GM19035 (cell line): ENCODE measurements around the gene BABAM2.

Experiments
- ATAC-seq: cut with Tn5 transposase; IDR thresholded peaks from one replicate; pipeline ENCODE4 v1.9.1; 2021; ENCODE audit not compliant: unreplicated experiment

BABAM2 gene

DNA sequence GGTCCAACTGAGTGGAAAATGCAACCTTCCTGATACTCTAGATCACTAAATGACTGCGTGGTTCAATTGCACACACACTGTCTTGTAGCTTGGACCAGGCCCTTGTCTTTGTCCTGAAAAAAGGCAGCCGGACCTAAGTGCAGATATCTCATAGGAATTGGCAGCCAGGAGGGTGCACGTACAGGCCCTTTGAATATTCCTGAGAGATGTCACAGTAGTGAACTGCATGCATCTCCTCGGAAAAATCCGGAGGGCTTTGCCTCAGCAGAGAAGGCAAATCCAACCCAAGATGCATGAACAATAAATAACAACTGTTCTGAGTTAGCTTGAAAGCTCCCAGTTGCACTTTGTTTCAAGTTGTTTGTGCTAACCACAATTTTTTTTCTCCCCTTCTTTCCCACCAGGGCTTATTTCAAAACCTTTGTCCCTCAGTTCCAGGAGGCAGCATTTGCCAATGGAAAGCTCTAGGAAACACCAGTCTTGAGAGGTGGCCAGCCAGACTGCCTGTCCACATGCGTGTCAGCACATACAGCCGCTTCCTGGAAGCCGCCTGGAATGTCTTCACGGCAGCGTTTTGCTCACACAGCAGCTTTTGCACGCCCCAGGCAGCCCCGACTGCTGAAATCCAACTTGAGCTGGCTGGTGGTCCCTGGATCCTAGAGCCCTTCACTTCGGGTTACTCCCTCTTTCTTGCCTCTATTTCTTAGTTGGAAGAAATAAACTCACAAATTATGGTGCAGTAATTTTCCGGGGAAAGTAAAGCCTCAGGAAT is 447.7 kb downstream of the BABAM2 start:
- ATAC-seq: no peak

DNA sequence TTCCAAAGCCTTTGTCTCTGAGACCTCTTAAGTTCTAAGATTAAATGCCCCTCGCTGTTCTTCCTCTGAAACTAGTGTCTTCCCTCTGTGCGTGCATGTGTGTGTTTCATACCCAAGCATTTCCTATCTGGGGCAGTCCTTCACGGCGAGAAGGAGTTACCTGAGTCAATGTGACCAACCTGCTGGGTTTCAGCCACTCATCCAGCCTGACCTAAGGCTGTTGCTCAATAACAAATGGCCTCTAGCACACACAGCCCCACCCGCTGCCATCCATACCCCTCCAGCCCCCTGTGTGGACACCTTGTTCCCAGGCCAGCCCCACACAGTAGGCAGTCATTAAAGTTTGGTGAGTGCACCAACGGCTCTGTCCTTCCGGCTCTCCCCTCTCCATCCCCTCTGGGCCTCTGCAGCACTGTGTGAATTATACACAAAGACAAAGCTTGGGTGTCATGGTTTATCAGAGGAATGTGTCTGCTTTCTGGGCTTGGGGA is 448.3 kb downstream of the BABAM2 start:
- no peak for ATAC-seq

DNA sequence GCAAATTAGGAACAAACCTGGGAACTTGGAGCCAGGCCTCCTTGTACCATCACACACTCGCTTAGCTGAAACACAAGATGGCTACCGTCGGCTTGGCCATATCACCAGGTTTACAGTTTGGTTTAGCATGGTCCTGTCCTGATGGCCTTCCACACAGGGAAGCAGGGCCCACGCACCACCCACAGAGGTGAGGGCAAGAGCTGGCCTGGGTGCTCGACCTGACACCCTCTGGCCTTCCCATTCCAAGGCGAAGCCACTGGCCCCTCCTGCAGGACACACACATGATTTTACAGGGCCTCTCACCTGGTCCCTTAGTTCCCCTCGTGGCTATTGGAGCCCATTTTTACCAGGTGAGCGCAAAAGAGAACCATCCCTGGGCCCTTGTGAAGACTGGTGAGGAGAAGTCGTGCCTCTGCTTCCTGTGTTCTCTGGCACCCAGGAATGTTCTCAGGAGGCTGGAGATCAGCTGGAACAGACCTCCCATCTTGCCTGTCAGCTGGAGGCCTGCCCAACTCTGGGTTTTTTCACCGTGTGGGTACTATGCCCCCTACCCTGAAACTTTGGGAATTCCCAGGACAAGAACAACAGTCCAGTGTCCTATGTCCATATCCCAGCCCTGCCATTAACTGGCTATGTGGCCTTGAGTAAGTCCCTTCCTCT is 449.1 kb downstream of the BABAM2 start:
- ATAC-seq: no peak

DNA sequence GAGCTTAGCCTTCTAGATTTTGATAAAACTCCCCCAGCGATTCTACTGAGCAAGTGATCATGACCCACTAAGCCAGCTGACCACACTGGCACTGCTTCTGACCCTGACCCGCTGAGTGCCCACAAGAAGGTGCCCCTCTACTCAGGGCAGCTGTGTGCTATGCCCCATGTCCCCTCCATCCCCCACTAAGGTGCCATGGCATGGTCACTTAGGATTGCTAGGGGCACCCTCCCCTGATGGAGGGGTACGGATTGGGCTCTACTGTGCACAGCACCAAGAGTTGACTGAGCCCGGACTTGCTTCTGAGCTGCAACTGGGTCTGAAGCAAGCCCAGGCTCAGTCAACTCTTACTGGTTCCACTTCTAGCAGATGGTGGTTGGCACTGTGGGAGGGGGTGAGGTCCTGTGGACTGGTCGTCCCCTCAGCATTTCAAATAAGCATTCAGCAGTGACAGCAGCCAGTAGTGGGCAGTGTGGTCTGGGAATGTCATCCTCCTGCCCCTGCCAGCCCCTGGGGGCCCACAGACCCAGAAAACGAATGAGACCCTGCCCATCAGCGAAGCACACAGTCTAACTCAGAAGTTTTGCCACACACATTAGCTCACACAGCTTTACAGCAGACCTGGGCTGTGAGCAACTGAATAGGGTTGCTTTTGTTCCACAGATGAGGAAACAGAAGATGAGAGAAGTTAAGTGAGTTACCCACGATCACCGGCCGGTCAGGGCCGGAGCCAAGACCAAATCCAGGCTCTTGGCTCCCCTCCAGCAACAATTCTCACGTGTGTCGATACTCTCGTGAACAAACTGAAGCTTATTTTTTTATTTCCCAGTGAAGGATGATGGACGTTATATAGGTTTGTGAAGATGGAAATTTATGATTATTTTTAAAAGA is 450.0 kb downstream of the BABAM2 start:
- ATAC-seq: no peak

DNA sequence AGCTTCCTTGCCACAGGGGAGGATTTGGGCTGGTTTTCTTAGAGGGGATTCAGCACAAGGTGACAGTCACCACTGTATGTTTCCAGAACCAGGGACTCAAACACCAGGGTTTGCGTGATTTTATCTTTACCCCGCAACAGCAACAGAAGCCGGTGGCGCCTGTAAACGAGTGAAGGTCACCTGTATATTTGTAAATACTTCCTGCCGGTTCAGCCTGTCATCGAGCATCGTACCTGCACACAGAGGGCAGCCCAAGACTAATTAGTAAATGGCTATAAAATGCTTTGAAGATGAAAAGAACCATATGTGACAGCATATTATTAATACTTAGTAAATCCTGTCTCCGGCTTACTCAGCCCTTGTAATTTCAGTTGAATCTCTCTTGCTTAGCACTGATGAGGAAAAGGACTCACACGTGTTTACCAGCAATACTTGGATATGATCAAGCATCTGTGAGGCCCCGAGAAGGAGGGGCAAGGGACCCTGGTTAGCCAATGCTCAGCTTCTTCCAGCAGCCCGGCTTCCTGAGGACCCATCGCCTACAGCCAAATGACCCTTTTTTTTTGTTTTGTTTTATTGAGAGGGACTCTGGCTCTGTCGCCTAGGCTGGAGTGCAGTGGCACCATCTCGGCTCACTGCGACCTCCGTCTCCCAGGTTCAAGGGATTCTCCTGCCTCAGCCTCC is 450.8 kb downstream of the BABAM2 start:
- ATAC-seq: no peak

DNA sequence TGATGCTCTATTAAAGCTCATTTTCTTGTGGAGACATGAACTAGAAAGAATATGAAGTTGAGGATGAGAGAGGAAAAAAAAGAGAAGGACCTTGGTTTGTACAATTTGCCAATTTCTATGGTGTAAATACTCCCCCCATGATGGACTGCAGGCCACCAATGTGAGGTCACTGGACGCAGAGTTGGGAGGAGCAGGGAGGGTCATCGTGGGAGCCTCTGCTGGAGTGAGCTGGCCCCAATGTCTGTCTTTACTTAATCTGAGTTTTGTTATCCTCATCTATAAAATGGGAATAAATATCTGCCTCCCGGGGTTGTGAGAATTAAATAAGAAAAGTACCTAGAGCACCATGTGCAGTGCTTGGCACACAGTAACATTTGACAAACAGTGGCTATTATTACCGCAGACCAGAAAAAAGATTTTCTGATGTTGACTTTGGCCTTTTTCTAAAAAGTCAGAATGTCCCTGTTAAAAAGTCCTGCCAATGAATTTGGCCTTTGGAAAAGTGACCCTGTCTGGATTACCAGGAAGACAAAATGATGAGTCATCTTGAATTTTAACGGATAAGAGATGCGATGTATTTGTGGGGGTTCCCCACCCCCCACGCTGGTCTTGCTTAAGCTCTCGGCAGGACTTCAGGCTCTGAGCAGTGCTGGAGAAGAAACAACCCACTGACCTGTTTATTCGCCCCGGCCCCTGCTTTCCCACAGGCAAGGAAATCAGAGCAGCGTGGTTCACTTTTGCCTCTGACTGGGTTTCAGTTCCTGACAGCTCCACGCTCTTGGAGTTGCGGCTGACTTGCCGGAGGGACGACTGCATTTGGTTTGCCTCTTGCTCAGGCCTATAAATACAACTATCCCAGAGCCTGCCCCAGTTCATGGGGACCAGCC is 451.8 kb downstream of the BABAM2 start:
- ATAC-seq: no peak

DNA sequence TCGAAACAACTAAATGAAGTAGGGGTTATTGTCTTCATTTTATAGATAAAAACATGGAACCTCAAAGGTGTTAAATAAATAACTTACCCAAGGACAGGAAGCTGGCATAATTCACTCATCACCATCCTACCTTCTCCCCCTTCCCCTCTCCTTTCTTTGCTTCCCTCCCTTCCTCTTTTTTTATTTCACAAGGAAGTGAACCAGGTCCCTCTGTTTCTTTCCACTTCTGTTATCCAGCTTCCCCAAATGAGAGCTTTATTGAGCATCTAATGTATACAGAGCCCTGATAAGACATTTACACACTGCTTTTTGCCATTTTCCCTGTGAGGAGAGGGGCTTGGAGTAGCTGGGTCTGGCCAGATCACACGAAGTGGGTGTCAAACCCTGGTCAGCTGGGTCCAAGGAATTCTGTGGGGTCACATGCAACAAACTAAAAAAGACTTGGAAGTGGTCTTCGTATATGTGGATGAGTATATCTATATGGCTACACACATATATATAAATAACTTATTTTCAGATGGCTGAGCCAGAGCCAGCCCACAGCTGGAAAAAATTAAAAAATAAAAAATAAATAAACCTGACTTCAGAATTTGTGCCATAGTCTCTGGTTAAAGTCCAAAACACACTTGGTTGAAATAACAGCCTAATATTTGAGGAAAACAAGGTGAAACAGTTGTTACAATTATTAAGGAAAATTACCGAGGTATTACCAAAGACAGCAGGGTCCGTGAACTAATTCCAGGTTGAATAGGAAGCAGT is 452.8 kb downstream of the BABAM2 start:
- no peak for ATAC-seq

DNA sequence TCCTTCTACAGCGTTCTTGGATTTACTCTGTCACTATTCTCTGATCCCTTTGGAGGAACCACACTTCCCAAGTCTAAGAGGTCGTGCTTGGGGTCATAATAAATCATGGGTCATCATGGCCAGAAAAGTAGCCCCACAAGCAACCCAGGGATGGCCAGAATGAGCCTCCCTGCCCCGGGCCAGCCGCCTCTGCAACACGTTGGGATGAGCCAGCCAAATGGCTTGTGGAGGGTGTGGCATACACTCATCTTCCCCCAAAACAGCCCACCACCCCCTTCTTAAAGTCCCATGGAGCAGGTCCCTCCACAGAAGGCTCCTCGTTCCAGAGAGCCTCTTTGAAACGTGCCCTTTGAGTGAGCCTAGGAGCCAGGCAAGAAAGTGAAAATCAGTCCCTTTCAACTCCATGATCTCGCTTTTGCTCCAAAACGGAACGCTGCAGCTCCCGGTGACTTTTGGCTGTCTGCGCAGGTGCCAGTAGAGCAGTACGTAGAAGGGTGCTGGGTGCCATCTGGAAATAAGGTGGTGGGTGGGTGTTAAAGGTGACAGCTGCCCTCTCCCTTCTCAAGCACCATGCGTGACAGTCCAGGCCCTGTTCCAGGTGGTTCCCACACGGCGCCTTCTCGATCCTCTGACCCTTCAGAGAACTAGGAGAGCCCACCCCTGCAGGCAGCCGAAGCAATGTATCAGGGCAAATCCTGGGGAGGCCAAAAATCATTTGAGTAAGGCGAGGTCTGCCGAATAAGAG is 453.6 kb downstream of the BABAM2 start:
- no peak for ATAC-seq

DNA sequence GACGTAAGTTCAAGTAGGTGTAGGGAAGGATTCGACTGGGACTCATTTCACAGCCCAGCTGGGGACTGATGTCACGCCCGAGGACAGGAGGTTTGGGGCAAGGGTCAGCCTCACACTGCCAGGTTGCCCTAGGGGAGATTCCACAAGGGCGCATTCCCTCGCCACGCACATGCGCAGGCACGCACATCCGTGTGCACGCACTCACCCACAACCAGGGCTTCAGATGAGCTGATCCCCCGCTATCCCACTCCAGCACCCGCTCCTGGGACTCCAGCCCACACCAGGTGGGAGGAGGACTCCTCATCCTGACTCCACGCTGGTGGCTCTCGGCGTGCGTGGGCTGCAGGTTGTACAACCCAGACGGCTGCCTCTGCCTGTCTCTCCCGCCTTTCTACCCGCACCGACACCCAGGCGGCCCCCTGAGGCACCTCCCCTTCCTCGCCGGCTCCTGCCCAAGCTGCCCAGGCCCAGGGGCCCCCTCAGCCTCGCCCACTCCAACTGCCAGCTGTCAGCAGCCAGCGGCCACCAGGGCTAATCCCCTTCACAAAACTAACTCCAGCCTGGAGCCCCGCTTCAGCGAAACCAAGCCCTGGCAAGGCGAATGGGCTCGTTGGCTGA is 454.3 kb downstream of the BABAM2 start:
- ATAC-seq: no peak

DNA sequence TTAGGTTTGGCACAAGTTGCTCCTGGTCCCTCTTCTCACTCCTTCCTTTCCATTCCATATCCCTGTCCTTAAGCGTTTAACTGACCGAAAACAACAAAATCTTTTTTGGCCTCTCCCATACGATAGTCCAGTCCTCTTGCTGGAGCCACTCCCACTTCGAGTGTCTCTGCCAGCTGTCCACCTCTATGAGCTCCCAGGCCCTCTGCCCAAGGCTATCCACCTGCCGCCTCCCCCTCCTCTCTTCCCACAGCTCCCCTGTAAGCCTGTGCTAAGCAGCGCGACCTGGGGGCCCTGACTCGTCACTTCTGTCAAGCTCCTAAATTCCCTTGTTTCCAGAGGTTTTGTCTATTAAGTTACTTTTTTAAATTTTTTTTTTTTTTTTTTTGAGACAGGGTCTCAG is 455.1 kb downstream of the BABAM2 start:
- ATAC-seq: no peak

DNA sequence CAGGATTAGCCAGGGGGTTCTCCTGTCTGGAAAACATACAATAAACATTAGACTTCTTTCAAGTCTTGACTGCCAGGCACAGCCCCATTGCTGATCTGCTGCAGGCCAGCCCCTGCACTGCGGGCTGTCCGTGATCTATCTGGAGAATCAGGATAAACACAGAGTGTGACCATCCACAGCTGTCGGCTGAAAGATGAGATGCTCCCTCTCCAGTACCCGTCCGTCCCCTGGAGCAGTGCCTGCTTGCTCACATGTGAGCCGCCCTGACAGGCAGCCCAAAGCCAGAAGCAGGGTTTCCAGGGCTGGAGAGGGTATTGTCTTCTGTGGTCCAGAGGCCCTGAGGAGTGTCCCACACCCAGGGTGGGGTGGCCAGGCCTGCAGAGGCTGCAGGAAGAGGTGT is 456.1 kb downstream of the BABAM2 start:
- ATAC-seq: no peak

DNA sequence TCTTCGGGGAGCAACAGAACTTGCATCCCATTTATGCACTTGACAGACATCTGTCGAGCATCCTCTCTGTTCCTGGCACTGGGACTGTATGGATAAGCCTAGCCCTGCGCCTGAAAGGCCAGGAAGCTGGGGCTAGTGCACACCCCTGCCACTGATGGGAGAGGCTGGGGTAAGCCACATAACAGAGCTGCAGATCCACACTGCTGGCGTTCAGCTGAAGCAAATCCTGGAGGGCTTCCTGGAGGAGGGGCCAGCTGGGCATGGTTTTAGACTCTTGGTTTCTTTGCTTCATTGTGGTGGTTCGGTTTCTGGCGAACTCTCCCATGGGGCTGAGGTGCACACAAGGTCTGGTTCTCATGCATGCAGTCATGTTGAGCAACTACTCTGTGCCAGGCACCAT is 456.7 kb downstream of the BABAM2 start:
- ATAC-seq: no peak

DNA sequence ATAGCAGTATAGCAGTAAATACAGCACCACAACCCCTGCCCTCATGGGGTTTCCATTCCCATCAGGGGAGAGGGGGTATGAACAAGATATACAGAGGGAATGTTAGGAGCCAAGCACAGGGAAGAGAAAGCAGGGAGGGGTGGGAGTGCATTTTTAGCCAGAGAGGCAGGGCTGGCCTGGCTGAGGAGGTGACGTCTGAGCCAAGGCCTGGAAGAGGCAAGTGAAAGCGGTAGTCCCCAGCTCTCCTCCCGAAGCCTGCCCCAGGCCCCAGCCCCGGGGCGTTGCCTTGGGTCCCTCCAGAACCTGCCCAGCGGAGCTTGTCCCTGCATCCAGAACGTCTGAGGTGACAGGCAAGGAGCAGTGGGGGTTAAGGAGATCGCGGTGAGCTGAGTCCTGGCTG is 457.1 kb downstream of the BABAM2 start:
- ATAC-seq: no peak

DNA sequence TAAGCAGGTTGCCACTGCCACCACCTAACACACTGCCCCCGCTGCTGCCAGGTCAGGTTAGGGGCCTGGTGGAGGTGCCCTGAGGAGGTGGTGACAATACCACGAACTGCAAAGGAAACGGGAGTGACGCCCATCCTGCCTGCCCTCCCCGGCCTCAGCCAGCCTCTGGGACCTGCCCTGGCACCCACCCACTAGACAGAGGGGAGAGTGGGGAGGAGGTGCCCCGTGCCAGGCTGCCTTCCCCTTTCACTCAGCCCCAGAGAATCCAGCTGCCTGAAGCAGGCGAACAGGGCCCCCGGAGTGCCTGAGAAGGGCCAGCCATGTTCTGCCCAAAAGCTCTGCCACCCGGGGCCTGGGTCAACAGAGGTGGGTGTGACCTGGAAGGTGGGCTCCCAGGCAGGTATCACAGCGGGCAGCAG is 457.6 kb downstream of the BABAM2 start:
- ATAC-seq: no peak

DNA sequence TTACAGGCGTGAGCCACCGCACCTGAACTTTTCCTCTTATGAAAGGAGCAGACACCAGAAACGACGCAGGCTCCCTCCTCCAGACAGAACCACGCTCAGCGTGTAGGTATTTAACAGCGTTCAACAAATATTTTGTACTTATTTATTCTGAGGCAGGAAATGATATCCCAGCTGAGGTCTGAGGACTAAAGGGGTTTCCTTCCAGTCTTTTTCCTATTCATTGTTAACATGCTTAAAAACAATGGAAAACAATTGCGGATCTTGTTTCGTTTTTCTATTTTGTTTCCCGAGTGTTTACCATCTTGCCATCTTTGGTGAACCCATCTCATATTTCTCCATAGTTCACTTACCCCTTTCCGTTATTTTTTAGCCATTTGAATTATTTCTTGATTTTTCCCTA is 458.4 kb downstream of the BABAM2 start:
- ATAC-seq: no peak

DNA sequence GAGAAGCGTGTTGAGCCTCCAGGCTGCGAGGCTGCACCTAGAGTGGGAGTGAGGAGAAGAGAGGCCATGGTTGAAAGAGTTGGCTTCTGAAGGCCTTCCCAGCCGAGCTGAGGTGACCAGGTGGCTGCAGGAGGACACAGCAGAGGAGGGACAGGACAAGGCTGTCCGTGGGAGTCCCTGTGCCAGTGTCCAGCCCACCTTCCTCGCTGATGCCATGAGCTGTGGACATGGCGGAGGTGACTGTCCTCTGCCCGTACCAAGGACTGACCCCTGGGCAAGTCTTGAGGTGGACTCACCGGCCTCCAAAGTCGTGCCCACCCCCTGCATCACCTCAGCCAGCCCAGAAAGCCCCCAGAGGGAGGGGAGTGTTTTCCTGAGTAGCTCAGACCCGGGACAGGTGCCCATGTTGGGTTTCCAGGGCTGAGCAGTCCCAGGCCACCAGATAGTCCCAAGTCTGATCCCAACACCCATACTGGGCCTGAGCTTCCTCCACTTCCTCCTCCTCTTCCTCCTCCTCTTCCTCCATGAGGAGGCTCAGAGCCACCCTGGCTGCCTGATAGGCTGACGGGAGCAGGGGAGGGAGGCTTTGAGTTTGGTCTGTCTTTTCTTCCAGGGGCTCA is 459.1 kb downstream of the BABAM2 start:
- no peak for ATAC-seq

DNA sequence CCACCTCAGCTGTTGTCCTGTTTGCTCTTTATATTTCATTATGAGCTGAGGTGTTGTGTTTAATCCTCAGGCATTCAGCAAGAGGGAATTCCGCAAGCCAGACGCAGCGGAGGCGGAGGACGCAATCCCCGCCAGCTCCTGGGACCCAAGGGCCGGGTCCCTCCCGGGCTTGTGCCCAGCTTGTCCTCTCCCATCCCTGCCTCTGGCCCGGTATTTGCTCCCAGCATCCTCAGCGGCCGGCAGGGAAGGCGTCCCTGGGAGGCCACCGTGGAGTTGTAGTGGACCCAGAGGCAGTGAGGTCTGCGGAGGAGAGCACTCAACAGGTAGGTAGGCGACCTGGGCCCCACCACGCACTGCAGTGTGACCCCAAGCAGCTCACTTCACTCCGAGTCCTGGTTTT is 459.7 kb downstream of the BABAM2 start:
- no peak for ATAC-seq

DNA sequence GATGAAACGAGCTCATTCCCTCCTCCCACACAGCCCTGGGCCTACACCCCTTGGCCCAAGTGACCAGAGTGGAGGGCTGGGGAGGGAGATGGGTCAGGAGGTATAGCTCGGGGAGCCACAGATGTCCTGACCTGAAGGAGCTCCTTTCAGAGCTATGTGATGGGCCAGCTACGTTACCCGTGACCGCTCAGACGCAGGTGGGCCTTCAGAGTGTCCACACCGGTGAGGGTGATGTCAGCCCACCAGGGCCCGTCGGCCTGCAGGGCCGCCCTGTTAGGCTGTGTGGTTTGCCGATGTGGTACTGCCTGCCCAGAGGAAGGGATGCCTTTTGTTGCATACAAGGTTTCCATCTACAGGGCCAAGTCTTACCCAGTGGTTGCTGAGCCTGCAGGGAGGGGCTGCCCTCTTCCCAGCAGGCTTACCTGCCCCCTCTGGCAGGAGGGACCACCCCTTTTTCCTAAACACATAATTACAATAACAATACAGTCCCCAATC is 460.3 kb downstream of the BABAM2 start:
- ATAC-seq: no peak
